ENCODE results near the gene PLD1.
"Not testable (repeated sequence)": the region's sequence is repeated elsewhere in the genome, so short reads cannot be mapped to it uniquely, and the experiment has no call there.

Gene PLD1

DNA sequence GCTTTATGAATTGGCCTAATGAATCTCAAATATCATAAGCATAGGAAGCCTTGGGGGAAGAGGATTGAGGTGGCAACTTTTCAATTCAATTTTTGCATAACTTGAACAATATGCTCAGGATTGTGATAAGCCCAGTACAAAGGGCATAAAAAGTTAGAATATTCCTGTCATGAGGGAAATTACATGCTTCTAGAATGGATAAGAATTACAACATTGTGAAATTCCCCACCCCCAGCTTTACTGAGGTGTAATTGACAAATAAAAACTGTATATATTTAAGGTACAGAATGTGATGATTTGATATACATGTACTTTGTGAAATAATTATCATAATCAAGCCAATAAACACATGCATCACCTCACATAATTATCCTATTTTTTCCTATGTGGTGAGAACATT, 217.5 kb downstream of the PLD1 start:
- DNase-seq: no peak

GRCh38 chr3:171591070-171591469, 219.2 kb downstream of the PLD1 start:
- DNase-seq: no peak

GRCh38 chr3:171586274-171586673, 224.0 kb downstream of the PLD1 start:
- no peak for DNase-seq

DNA sequence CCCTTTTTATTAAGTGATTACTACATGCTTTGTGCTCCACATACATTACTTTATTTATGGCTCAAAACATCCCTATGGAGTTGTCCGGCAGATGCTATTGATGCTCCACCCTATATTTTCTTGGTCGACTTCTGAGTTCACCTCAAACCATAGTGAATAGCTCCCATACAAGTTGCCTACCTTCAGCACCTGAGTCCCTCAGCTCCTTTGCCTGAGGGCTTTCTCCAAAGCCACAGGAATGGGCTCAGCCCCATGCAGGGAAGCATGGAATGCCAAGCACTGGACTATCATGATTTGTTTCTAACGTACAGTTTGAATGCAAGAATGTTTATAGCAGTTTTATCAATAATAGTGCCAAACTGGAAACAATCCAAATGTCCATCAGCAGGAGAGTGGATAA, 225.2 kb downstream of the PLD1 start:
- DNase-seq: no peak

DNA sequence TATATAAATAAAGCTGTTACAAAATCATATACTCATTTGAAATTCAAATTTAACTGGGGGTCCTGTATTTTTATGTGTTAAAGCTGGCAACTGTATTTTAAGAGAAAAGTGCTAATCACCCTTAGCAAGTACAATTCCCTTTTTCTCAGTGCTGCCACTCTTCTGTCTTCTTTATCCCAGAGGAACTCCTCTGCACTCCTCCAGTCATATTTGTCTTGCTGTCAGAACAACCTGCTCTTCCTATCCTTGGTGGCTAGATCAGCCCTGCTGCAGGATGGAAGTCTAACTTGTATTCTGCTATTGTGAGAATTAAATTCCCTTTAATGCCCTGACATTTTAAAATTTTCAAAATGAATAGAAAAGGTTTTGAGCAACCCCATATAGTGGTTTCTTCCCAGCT, 226.2 kb downstream of the PLD1 start:
- DNase-seq: no peak

- DNase-seq: no peak
Observed at GRCh38 chr3:171574556-171575240, 235.6 kb downstream of the PLD1 start.

GRCh38 chr3:171569571-171570132, 240.6 kb downstream of the PLD1 start:
- DNase-seq: no peak

DNA sequence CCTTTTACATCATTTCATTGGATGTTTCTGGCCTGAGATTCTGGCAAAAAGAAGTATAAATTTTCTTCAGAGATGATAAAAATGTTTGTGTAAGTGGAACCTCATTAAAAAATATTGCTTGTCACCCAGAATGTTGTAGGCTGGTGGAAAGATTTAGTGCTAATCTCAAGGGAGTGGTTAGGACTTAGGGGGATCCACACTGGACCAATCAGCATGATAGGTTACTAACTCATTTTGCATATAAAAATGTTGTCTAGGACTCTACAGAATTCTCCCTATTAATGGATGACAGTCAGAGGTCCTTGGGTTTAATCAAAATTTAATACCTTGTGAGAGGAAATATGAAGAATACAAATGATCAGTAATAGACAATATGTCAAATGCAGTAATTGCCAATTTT, 241.5 kb downstream of the PLD1 start:
- no peak for DNase-seq

DNA sequence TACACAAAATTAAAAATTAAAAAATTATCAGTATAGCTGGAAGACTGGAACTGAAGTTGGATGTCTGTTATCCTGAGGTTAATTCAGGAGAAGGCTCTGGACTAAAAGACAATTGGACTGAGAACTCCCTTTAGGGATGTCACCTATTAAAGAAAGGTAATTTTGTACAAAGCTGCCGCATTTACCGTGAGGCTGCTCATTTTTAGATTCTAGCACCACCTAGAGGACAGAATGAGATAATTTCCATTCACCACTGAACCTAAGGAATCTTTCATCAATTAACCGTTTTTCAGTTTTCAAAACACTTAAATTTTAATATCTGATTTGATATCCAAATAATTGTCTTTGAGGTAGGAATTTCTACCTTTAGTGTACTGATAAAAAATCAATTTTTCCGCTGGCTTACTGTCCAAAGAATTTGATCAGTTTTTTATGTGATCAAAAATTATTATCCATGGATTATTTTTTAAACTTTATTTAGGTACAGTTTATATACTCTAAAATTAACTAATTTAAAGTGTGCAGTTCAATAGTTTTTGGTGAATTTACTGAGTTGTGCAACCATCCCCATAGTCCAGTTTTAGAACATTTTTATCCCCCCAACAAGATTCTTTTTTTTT, 243.4 kb downstream of the PLD1 start:
- DNase-seq: no peak

DNA sequence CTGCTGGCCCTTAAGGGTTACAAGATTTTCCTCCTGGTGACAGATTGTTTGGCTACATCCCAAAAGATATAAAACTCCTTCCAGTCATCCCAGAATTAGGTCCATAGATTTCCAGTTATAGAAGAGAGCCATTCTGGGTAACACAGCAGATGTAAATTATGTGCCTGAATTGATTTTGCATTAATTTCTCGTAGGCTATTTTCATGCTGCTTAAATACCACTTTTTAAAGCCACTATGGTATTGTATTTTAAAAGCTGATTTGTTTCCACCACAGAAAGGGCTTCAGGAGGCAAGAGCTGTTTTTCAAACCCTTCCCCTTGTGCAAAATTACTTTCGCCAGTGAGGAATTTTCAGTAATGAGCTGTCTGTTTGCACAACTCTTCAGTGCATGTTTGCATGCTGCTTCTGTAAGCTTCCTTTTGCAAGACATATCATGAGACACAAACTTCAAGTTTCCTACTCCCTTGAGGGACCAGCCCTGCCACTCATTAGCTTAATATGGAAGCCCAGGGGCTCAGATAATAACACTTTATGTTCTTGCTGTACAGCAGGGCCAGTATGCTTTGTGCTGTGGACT, 244.7 kb downstream of the PLD1 start:
- DNase-seq: no peak

- DNase-seq: no peak
Observed at GRCh38 chr3:171564748-171565480, 245.4 kb downstream of the PLD1 start.

DNA sequence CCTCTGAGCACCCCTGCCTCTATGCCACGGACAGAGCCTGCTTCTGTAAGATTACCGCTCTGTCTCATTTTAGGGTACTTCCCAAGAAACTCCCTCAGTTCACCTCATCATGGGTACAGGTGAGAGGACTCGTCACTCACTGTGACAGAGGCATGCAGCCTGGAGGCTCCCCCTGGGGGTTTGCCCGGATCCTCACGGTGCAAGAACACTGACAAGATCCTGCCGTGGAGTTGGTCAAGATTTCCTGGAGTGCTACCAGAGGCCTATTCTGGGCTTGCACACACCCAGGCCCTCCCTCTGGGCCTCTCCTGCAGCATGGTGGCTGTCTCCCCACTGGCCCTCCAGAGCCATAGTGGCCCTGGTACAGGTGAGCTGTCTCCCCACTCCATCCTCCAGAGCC, 247.0 kb downstream of the PLD1 start:
- DNase-seq: no peak

- not testable (repeated sequence) for DNase-seq
Observed at GRCh38 chr3:171562459-171562858, 247.8 kb downstream of the PLD1 start.

DNA sequence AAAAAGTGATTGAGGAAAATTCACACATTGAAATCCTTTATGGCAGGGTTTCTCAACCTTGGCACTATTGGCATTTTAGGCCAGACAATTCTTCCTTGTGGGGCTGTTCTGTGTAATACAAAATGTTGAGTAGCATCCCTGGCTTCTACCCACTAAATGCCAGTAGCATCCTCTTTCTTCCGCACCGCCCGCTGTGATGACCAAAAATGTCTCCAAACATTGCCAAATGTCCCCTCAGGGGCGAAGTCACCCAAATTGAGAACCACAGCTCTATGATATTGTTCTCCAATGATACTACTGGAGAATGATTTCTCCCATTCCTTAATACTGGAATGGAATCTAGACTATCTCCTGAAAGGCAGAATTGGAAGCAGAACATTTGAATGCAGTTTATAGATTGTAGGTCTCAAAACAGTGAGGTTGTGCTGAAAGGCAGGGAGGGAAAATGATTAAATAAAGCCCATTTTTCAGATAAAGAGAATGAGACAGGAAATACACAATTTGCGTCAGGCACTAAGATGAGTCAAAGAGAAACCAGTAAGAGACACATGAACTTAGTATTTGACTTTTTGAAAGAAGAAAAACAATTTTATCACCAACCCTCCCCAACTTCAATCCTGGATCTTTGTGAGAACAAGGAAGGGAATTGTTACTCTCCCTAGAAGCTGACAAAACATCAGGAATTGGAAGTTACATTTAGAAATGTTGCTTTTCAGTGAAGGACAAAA, 248.5 kb downstream of the PLD1 start:
- no peak for DNase-seq

GRCh38 chr3:171559586-171559985, 250.7 kb downstream of the PLD1 start:
- DNase-seq: no peak

DNA sequence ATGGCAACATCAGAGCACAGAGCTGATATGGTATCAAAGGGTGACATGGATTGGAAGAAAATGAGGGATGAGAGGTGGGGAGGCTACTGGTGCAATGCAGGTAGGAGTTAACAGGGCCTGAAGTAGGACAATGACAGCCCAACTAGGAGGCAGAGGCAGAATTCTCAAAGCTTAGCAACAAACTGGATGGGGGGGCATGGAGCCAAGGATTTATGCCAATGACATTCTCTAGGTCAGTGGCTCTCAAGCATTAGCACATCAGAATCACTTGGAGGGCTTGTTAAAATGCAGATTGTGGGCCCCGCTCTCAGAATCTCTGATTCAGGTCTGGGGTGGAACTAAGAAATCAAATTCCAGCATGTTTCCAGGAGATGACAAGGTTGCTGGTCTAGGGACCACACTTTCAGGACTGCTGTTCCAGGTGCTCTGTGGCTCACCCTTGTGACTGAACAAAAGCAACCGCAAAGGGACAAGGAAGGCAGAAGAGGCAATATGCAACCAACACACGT, 252.0 kb downstream of the PLD1 start:
- DNase-seq: no peak

GRCh38 chr3:171557173-171557572, 253.1 kb downstream of the PLD1 start:
- no peak for DNase-seq

GRCh38 chr3:171556574-171557145, 253.6 kb downstream of the PLD1 start:
- DNase-seq: no peak

GRCh38 chr3:171556148-171556547, 254.1 kb downstream of the PLD1 start:
- DNase-seq: no peak

- DNase-seq: no peak
Observed at GRCh38 chr3:171553086-171553485, 257.2 kb downstream of the PLD1 start.

GRCh38 chr3:171552531-171552930, 257.8 kb downstream of the PLD1 start:
- DNase-seq: no peak

DNA sequence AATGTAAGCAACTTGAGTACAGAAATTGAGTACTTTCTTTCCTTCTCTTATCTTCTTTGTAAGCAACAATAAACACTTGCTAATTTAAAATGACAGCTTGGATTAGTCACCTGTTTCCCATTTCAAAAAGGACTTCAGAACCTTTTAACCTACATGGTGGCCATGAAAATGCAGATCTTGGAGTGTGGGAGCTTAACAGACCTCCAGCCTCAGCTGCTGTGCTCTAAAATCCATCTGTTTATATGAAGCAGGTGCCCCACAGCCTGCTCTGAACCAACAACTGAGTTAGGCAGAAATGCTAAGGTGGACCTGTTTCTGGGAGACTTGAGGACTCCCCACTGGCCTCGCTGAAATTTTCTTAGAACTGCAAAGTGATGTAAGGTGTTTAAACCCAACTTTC, 259.0 kb downstream of the PLD1 start:
- no peak for DNase-seq

All from cerebellar nuclear complex (tissue), 1 donor.